Fibroblast of upper back skin (primary cell): Measurements from ENCODE around the gene SLC37A1.

ENCODE experiments used
- DNase-seq: peaks from one replicate; pipeline ENCODE4 v3.0.0-alpha.2; 2013

SLC37A1 gene

DNA sequence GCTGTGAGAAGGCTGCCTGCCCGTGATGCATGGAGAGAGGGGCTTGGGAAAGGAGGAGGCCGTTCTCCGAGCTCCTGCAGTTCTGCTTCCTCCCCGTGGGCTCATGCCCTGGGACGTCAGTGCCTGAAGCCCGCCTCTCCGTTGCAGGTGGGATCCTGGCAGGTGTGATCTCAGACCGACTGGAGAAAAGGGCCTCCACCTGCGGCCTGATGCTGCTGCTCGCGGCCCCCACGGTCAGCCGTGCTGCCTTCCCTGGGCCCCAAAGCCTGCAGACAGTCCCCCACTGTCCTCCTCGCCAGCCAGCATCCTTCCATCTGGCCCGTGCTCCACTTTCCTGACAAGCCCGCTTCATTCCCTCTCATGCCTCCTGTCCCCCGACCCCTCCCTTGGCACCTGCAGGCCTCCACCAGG is 50.9 kb downstream of the SLC37A1 start:
- no peak for DNase-seq

DNA sequence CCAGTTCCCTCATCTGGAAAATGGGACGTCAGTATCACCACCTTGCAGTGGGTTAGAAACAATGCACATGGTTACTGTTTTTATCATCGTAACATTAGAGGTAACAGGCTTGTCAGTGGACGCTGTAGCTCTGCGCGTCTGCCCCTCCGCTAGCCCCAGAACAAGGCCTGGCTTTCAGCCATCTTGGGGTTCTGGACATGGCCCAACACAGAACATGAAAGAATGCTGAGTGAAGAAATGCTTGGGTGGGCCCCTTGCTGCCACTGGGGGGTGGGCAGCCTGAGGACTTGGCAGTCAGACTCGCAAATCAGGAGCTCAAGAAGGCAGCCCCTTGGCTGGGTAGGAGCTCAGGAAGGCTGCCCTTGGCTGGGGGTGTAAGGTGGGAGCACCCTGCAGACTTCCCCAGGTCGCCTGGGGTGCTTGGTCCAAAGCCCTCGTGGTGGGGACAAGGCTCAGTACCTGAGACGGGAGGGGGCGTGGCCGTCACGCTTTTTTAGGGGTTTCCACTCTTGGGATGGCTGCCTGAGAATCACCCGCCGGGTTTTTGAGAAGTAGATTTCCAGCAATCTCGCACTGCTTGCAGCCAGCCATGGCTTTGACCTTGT is 51.7 kb downstream of the SLC37A1 start:
- DNase-seq: no peak

DNA sequence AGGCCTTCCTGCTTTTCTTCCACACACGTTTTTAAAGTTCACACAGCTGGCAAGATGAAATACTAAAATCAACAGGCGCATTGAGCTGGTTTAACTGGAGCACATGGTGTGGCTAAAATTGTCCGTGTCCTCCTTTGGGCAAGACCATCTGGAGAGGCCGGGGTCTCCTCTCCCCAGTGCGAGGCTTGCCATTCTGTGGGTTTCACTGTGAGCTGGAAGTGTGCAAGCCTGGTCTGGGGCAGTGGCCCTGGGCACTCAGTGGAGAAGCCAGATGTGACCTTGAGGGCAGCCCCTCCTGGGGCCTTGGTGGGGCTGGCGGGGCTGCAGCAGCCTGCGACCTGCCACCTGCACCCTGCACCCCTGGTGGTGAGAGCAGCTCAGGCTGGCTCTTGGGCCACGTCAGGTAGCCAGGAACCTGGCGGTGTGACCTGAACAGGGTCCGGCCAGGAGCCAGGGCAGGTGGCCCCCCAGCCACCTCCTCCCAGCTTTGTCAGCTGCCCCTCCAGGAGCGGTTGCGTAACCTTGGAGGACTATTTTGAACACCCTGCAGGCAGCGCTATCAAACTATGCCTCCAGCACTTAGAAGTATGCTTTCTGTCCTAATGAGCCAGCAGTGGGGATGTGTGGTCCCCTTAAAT is 52.4 kb downstream of the SLC37A1 start:
- no peak for DNase-seq

DNA sequence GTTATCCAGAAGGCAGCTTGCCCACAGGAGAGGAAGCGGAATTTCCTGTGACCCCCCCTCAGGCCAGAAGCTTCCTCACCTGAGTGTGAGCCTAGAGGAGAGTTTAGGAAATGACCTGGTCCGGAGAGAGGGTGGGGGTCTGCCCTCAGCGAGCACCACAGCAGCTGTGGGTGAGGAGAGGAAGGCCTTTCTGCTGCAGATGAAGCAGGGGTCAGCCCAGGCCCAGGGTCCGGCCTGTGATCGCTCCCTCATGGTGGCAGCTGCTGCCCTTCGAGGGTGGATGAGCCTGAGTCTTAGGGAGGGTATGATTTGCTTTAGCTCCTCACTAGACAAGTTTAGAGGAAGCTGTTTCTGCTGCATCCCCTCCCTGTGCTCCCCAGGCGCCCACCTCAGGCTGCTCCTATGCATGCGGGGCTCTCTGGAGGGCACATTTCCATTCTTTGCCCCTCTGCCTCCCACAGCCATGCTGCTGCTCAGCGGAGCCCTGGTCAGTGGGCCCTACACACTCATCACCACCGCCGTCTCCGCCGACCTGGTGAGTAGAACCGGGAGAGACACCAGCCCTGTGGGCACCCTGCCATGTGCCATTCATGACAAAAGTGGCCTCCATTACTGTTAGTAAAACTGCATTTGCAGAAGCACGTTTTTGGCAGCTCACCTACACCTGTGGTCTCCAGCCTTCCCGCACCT is 53.0 kb downstream of the SLC37A1 start:
- DNase-seq: no peak

DNA sequence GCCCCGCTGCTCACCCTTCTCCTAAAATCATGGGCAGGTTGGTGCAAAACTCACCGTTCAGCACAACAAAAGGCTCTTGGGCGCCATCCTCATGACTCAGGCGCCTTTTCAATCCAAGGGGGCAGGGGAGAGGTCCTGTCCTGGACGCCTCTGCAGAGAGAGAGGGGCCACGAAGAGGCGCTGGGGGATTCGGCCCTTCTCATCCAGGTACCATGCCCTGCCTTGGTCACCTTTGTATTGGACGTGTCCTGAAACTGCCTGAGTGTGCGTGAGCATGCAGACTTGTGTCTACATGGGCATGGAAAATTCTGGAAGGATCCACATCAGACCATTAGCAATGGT is 53.5 kb downstream of the SLC37A1 start:
- no peak for DNase-seq

DNA sequence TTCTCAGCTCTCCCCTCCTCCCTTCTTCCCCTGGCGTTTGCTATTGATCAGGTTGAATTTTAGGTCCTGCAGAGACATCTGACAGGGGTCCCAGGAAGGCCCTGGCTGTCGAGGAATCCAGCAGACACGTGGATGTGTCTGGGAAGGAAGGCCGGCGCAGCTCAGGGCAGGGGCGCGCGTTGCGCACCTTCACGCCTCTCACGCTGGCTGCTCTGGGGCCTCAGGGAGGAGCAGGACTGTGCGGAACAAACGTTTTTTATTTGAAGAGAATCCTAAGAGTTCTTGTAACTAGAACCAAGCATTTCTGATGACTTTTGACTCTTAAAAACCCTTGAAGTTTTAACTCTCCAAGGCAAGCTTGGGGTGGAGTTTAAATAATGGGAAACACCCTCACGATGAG is 54.2 kb downstream of the SLC37A1 start:
- DNase-seq: no peak

DNA sequence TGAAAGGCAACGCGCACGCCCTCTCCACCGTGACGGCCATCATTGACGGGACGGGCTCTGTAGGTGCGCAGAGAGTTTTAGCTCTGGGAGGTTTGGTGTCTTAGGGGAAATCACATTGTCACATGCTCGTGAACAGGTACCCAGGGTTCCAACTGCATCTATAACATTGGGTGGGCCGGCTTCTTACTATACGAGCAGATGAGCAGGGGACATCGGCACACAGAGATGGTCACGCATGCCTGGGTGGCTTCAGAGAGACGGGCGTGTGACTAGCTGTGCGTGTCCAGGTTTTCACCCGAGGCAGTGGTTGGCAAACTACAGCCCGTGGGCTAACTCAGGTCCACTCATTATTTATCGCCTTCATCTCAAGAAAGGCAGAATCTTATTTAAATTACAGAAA is 54.7 kb downstream of the SLC37A1 start:
- no peak for DNase-seq

DNA sequence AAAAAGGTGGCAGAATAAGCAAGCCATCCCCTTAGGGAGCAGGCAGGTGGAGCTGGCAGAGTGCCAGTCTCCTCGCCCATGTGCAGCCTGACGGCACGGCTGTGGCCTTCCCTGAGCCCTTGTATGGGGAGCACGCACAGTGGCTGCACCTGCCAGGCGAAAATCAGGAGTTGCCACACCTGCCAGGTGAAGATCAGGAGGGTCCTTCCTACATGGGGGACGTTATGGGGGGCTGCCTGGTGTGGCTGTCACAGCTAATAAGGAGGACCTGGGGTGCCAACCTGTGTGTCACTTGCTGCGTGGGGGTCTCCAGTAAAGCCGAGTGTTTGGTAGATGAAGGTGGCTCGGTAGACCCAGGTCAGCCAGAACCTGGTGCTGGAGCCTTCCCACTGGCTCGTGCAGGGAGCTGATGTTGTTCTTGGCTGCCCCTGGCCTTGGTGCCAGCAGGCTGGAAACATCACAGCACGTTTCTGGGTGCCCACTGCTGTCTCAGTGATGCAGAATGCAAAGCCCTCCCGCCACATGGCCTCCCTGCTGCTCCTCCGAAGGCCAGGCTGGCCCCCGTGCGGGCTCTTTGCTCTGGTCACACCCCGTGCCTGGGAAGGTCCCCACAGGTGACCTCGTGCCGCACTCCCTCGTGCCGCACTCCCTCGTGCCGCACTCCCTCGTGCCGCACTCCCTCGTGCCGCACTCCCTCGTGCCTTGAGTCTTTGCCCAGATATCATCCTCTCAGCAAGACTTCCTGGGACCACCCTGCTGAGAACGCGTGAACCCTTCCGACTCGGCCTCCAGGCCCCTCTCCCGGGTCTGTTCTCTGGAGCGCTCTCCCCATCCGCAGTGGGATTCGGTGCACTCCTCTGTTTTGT is 55.4 kb downstream of the SLC37A1 start:
- DNase-seq: no peak

DNA sequence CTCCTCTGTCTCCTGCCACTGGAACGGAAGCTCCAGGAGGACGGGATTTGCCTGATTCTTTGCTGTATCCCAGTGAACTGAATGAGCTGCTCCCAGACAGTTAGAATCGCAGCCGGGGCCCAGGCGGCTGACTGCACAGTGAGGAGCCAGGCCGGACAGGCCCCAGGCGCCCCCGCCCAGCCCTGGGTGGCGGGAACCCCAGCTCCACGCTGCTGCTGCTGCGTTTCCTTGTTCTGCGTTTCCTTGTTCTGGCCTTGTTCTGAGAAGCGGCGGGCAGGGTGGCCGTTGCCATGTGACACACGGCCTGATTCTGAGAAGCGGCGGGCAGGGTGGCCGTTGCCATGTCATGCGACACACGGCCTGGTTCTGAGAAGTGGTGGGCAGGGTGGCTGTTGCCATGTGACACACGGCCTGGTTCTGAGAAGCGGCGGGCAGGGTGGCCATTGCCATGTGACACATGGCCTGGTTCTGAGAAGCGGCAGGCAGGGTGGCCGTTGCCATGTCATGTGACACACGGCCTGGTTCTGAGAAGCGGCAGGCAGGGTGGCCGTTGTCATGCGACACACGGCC is 56.2 kb downstream of the SLC37A1 start:
- DNase-seq: no peak

DNA sequence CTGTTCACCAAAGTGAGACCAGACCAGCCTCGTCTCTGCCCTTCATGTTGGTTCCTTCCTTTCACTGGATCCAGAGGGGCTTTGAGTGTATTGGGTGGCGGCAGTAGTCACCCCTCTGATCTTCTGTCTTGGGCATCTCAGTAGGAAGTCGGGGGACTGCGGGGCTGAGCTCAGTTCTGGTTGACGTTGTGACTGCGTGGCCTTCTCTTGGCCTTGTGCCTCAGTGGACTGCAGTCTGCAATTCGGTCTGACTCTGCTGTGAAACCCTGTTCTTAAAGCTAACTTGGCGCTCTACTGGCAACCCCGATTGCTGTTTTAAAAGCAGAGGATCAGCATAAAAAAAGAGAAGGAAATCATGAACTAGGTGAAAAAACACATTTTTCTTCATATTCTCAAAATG is 56.7 kb downstream of the SLC37A1 start:
- no peak for DNase-seq

DNA sequence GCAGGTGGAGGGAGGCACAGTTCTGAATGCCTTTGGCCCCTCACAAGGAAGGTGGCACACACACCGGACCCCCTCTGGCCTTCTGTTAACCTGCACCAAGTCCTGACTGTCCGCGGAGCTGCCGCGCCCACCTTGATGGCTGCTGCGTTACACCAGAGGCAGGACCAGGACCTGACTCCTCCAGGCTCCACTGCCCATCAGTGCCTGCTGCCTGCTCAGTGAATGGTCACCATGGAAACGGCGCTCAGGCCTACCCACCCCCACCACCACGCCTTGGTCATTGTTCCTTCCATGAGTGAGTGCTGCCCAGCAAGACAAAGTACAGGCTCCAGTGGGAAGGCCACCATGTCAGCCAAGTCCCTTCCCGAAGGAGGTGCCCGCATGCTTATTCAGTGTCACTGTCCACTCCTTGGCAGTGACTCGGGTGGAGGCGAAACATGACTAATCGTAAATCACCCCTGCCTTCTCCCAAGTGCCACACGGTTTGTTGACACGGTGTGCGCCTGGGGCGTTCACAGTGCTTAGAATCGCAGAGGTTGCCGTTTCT is 57.3 kb downstream of the SLC37A1 start:
- no peak for DNase-seq

DNA sequence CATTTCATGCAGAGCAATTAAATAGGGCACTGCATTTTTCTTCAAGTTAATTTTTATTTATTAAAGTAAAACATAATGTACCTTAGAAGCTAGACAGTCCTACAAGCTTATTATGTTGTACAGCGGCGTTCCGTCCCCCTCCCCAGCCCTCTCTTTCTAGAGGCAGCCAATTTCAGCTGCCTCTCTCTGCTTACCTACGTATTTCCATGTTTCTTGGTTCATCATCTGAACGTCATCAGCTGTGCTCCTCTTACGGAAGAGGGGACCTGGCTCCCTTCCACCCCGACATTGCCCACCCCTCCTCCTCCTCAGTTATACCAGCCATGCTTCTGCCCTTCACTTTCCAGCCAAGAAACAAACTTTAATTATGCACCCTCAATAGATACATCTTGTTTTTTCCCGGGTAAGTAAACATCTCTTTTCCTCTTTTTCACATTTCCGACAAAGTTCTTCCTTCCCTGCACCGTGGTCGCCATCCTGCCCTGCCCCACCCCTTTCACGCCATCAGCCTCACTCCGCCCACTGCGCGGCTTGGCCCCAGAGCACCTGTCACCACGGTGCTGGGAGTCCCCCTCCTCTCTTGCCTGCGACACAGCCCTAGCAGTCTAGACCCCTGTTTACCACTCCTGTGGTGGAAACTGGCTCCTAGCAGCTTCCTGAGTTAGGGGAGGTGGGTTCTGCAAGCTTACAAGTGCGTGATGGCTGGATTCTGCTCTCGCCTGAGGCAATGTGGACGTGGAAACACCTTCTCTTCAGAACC is 57.9 kb downstream of the SLC37A1 start:
- no peak for DNase-seq

DNA sequence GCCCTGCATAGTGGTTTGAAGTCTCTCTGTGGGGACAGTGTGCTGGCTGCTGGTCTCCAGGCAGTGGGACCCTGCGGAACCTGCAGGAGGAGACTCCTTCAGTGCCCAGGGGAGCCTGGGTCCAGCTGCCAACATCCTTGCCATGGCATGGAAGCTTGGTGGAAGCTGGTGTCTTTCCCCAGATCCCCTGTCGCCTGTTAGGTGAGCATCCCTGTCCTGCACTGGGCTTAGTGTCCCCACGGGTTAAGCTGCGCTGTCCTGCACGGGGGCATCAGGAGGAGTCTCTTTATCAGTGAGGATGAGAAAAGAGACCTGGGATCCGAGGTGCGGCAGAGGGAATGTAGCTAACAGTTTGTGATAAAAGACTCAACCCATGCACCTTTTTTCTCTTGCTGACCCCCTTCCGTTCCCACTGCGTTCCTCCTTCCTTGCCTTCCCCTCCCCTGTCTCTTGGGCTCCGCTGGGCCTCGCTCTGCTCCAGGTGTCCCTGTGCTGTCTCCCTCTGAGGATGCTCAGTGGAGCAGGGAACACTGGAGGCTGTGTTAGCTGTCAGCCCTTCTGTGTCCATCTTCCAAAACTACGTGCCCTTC is 59.3 kb downstream of the SLC37A1 start:
- no peak for DNase-seq

DNA sequence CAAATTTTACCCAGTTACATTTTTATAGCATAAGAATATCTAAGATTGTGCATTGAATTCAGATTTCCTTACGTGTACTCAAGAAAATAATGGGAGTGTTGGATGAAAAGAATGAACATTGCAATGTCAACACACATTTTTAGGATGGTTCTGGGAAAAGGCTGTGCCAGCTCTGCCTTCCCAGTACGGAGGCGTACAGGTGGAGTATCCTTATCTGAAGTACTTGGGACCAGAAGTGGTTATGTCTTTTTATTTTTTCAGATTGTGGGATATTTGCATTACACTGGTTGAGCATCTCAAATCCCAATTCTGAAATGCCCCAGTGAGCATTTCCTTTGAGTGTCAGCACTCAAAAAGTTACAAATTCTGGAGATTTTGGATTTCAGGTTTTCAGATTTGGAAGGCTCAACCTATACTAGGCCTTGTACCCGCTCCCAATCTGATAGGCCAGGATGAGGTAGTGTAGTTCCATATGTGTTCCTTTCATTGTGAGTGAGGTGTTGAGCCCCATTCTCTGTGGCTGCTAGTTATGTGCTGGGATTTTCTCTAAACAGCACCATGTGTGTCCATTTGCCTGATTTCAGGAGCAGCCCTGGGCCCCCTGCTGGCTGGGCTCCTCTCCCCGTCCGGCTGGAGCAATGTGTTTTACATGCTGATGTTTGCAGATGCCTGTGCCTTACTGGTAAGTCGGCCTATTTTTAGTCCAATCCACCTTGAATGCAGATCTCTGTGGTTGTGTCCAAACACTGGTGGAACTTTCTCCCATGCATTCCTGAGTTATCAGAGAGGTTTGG is 60.8 kb downstream of the SLC37A1 start:
- peak; percentile 4 for DNase-seq

DNA sequence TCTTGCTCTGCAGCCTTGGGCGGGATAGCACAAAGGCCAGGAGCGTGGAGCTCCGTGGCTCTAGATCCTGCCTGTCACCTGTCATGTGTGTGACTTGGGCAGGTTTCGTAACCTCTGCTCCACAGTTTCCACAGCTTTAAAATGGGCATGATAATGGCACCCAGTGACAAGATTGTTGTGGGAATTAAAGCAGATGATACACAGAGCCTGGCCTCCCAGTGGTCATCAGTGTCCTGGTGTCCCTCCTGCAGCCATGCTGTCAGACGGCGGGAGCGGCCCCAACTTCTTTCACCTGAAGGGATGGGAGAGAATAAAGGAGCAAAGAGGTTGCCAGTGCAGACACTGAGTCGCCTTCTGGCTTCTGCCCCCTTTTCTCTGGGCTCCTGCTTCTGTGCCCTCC is 61.5 kb downstream of the SLC37A1 start:
- no peak for DNase-seq

DNA sequence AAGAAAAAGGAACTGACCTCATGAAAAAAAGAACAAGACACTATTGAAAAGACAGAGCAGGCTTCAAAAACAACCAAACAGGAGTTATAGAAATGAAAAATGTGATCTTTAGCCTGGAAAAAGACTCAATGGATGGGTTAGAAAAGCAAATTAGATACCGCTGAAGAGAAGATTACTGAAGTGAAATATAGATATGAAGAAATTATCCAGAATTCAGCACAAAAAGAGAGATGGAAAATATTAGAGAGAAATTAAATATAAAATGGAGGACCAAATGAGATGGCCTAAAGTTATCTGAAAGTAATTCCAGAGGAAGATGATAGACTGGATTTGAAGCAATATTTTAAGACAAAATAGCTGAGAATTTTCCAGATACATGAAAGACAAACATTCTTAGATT is 63.0 kb downstream of the SLC37A1 start:
- DNase-seq: no peak

DNA sequence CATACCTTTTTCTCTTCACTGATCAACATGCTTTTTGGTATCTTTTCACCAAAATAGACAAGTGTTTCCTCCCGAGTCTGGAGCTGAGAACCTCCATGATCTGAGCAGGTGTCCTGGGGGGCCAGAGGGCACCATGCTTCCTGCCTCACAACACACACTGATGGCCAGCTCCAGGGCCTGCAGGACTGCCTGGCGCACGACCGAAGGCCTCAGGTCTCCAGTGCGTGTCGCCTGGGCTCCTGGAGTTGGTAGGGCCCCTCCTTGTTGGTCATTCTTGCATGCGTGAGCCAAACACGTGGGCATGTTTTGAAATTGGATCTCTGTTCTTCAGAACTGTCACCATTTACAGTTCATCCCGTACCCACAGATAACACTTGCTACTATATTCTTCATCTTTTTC is 64.4 kb downstream of the SLC37A1 start:
- DNase-seq: no peak

DNA sequence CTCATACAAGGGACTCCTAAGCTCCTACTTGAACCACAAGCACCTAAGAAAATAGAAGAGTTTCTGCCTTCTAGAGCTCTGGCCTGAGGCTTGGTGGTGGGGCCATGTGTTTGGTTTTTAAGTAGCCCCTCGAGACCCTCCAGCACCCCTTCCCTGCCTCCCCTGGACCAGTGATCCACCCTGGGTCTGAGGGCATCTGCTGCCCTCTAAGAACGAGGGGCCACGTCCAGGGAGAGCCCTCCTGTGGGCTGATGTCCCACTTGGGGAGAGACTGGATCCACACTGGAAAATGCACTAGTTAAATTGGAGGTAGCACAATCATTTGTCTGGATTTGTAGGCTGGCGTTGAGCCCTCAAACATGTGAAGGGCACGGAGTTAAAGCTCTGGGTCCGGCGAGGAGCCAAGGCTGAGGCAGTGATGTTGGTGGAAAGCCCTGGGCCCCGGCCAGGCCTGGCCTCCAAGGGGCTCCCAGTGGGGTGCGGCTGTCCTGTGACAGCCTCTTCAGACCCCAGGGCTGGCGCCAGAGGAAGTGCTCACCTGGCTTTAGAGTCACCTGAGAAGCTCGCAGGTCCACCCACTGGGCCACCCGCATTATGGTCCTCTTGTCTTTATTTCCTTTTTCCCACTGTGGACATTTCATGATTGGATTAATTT is 65.2 kb downstream of the SLC37A1 start:
- no peak for DNase-seq

DNA sequence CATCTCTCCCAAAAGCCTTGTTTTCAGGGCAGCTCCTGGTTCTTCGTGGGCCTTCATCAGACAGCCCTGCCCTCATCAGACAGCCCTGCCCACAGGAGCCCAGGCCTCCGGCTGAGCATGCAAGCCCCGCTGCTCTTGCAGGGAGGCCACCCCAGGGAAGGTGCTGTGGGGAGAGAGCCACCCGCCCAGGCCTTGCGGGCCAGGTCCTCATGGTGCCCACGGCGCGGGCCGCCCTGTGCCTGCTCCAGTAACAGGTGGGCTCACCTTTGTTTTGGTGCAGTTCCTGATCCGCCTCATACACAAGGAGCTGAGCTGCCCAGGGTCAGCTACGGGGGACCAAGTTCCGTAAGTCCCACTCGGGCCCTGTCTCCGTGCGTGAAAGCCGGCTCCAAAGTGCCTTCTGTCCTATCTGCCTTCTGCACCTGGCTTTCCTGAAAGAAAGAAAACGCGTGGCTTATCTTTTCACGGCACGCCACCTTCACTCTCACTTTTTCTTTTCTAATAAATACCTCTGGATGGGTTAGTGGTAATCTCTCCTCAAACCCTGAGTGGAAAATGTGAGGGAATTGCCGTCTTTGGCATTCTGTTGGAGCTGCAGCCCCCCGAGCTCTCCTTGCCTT is 65.9 kb downstream of the SLC37A1 start:
- DNase-seq: no peak
